ENCODE measurements around the gene SPATC1L. TPM values are rescaled to one million over a fixed set of nuclear protein-coding genes. Genes with fewer than 3 reads are reported as not detected.

Gene SPATC1L
- total RNA-seq, 1 donor from 2014 or later, result 14.1 TPM

DNA sequence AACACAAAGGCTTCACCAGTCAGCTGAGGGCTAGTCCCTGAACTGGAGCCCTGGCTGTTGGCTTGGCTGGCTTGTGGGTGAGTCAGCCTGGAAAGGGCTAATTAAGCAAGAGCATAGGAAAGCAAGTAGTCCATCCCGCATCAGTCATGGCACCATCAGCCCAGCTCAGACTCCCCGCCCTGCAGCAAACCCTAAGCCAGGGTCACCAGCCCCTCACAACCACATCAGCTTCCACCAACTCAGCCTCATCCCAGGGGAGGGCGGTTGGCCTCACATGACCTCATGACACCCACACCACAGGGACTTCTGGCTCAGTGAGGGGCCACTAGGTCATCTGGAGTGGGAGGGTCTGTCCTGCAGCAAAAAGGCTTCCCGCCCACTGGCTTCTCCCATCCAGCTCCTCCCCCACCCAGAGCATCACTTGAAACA lies 7.0 kb upstream of the SPATC1L start:
- peaks cover 34% of the 10 kb centered on the region for H3K4me1 Mint-ChIP-seq (ENCODE audit: low read depth)
- H3K27me3 Mint-ChIP-seq (ENCODE audit: low read depth), result no peaks in the 10 kb centered on the region

DNA sequence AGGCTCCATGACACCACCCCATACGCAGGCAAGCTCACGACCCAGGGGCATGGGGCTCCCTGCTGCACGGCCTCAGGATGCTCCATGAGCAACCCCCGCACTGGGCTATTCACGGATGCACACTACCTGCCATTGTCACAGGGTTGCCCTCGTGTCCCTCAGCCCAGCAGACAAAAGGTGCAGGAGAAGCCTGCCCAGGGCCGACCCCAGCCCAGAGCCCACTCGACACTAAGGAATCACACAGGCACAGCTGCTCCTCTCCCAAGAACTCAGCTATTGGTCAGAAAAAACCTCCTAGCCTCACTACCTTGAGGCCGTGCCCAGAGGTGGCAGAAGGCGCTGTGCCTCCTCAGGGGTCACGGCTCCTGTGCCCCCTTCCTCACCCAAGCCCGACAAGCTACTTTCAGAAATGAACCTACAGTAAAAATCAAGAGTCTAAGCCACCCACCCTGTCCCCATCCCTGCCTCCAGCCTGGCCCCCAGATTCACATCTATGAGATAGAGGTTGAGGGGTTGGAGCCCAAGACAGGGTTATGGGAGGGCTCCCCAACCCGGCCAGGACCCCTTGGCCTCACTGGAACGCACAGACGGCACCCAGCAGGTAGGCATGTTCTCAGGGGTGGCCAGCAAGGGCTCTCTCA lies 6.4 kb upstream of the SPATC1L start:
- H3K27me3 Mint-ChIP-seq (ENCODE audit: low read depth), result no peaks in the 10 kb centered on the region
- peaks cover 36% of the 10 kb centered on the region for H3K4me1 Mint-ChIP-seq (ENCODE audit: low read depth)
- no peaks in the 10 kb centered on the region for H3K9me3 Mint-ChIP-seq (ENCODE audit: low read depth)
- peak; percentile 79 for DNase-seq (ENCODE audit: low spot score)
- H3K36me3 Mint-ChIP-seq (ENCODE audit: low read depth), result peaks cover 23% of the 10 kb centered on the region
- H3K27ac Mint-ChIP-seq (ENCODE audit: unreplicated experiment), result no peak overlapping the region
- H3K4me3 Mint-ChIP-seq (ENCODE audit: unreplicated experiment), result no peak overlapping the region
- TF ChIP-seq, protein P1, sequence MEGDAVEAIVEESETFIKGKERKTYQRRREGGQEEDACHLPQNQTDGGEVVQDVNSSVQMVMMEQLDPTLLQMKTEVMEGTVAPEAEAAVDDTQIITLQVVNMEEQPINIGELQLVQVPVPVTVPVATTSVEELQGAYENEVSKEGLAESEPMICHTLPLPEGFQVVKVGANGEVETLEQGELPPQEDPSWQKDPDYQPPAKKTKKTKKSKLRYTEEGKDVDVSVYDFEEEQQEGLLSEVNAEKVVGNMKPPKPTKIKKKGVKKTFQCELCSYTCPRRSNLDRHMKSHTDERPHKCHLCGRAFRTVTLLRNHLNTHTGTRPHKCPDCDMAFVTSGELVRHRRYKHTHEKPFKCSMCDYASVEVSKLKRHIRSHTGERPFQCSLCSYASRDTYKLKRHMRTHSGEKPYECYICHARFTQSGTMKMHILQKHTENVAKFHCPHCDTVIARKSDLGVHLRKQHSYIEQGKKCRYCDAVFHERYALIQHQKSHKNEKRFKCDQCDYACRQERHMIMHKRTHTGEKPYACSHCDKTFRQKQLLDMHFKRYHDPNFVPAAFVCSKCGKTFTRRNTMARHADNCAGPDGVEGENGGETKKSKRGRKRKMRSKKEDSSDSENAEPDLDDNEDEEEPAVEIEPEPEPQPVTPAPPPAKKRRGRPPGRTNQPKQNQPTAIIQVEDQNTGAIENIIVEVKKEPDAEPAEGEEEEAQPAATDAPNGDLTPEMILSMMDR (IDR thresholded peaks at IDR 0.05), result no peak

More for the DNA sequence above, 7.0 kb upstream of the SPATC1L start:
- no peaks in the 10 kb centered on the region for H3K9me3 Mint-ChIP-seq (ENCODE audit: low read depth)
- H3K4me3 Mint-ChIP-seq (ENCODE audit: unreplicated experiment), result no peak overlapping the region
- peak; percentile 59 for DNase-seq (ENCODE audit: low spot score)
- peak overlapping the region; percentile 36 for H3K27ac Mint-ChIP-seq (ENCODE audit: unreplicated experiment)
- peaks cover 25% of the 10 kb centered on the region for H3K36me3 Mint-ChIP-seq (ENCODE audit: low read depth)
- TF ChIP-seq, protein P1 (IDR thresholded peaks at IDR 0.05), result no peak

DNA sequence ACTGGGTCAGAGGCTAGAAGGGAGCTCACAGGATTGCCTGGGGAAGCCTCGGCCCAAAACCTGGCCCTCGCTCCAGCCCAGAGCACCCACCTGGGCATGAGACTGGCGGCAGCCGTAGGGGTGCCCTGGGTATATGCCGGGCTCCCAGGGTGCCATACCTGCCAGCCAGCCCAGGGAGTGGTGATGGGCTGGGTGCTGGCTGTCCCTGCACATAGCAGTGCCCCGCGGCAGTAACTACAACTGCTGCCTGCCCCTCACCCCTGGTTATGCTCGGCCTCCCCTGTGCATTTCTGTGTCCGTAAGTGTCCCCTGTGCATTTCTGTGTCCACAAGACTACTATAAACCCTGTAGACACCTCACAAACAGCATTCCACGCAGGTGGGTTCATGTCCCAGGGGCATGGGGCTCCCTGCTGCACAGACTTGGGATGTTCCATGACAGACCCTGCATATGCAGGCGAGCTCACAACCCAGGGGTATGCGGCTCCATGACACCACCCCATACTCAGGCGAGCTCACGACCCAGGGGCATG lies 5.8 kb upstream of the SPATC1L start:
- Mint-ChIP-seq H3K9me3 (ENCODE audit: low read depth) (no peaks in the 10 kb centered on the region), H3K4me1 (ENCODE audit: low read depth) (peaks cover 41% of the 10 kb centered on the region), H3K36me3 (ENCODE audit: low read depth) (peaks cover 22% of the 10 kb centered on the region), H3K4me3 (ENCODE audit: unreplicated experiment) (no peak overlapping the region), H3K27ac (ENCODE audit: unreplicated experiment) (no peak overlapping the region), H3K27me3 (ENCODE audit: low read depth) (no peaks in the 10 kb centered on the region)
- peak; percentile 79 for DNase-seq (ENCODE audit: low spot score)
- TF ChIP-seq, protein P1 (IDR thresholded peaks at IDR 0.05), result no peak

DNA sequence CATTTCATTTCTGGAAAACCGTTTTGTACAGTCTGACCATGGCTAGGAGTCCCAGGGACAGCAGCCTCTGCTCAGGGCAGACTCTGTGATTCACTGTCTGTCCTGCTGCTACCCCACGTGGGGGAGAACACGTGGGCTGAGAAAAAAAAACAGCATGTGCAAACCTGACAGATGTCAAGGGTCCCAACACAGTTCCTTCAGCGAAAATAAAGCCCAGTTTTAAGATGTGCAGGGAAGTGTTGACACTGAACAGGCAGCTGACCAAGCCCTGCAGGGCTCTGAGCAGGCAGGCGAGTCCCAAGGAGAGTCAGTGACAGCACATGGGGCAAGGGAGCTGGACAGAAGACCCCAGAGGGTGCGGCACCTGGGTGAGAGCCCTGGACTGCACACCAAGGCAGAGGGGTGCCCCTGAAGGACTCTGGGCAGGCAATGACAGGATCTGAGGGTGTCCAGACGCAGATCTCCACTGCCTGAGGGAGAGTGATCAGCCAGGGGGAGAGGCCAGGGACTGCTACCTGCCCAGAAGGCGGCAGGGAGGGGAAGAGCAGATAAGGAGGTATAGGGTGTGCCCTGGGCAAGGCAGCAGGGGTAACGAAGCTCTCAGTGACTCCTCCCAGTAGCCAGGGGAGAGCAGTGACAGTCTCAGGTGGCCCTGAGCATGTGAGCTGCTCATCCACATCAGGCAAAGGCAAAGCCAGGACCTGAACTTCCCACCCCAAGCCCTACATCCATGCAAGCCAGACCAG lies 5.1 kb upstream of the SPATC1L start:
- Mint-ChIP-seq H3K27ac (ENCODE audit: unreplicated experiment) (peak overlapping the region; percentile 95), H3K27me3 (ENCODE audit: low read depth) (no peaks in the 10 kb centered on the region), H3K36me3 (ENCODE audit: low read depth) (peaks cover 20% of the 10 kb centered on the region), H3K9me3 (ENCODE audit: low read depth) (no peaks in the 10 kb centered on the region), H3K4me3 (ENCODE audit: unreplicated experiment) (peak overlapping the region; percentile 31), H3K4me1 (ENCODE audit: low read depth) (peaks cover 47% of the 10 kb centered on the region)
- TF ChIP-seq, protein P1 (IDR thresholded peaks at IDR 0.05), result no peak
- peak; percentile 68 for DNase-seq (ENCODE audit: low spot score)

Measured in chondrocyte (in vitro differentiated cells).